Body of pancreas (tissue), 4 donors: ENCODE measurements around the gene ADGRA1. TPM values are rescaled to one million over a fixed set of nuclear protein-coding genes. Genes with fewer than 3 reads are reported as not detected.

Experiments
- ATAC-seq: fragments of 150-250 bp; one replicate; pipeline ENCODE4 v1.9.1; 2016
- DNase-seq, 4 donors: peaks; one replicate each; pipeline ENCODE4 v3.0.0-alpha.2; 2019
- H3K27ac ChIP-seq, 4 donors: fragments of 200-600 bp; sonication (generic); 1 replicate in 3 of 4; 2 replicates in 1 of 4; pipeline versions ENCODE4 v1.5.1 to v1.6.1; 2016 to 2019; ENCODE audit warnings: mild to moderate bottlenecking in 1 of 4, mixed read lengths in 1 of 4, moderate library complexity in 1 of 4
- H3K27me3 ChIP-seq, 2 donors: fragments of 200-600 bp; sonication (generic); one replicate each; pipeline ENCODE4 v1.6.0; 2016; ENCODE audit warnings: mild to moderate bottlenecking in 1 of 2
- H3K36me3 ChIP-seq, 2 donors: fragments of 200-600 bp; sonication (generic); replicated peaks in 1 of 2; 2 replicates each; pipeline ENCODE4 v1.5.1; 2016; ENCODE audit warnings: low read depth in 2 of 2; ENCODE audit not compliant: insufficient read depth in 1 of 2
- H3K4me1 ChIP-seq: fragments of 200-600 bp; sonication (generic); one replicate; pipeline ENCODE4 v1.6.0; 2016
- H3K4me3 ChIP-seq, 2 donors: fragments of 200-600 bp; sonication (generic); 1 replicate in 1 of 2; 2 replicates in 1 of 2; pipeline ENCODE4 v1.5.1; 2016 to 2019
- H3K9me3 ChIP-seq, 3 donors: fragments of 200-600 bp; sonication (generic); 1 replicate in 2 of 3; 2 replicates in 1 of 3; pipeline ENCODE4 v1.5.1; 2016
- CTCF ChIP-seq, 7 experiments: fragments of 450-650 bp in 4 of 7; fragments of 200-600 bp in 3 of 7; sonication (generic) in 3 of 7; IDR thresholded peaks; one replicate each; pipeline ENCODE4 v1.5.1; 2016 to 2019; ENCODE audit warnings: antibody characterized with exemption in 7 of 7
- POLR2A ChIP-seq, 3 donors: fragments of 450-650 bp; IDR thresholded peaks; one replicate each; pipeline ENCODE4 v1.6.1; 2016; ENCODE audit warnings: antibody characterized with exemption in 3 of 3, mild to moderate bottlenecking in 2 of 3
- WGBS, 2 donors: methylation state at CpG; one replicate each; pipeline ENCODE4 v1.1.5; 2017; 5-methylcytosine and 5-hydroxymethylcytosine counted together
- intact Hi-C: fragments of 100-400 bp; cut with DNase I; formaldehyde crosslinking; loops from one replicate; pipeline ENCODE4 v1.15.1; 2023
- total RNA-seq, 2 donors: library from RNA; depleted of rRNA; stranded (reverse); fragments of >200 nt; gene quantifications; one replicate each; pipeline ENCODE4 v1.1.0, GENCODE V29; 2016

Gene ADGRA1
- total RNA-seq, 2 donors from 2014 or later = under 0.01 TPM; not detected in 1

DNA sequence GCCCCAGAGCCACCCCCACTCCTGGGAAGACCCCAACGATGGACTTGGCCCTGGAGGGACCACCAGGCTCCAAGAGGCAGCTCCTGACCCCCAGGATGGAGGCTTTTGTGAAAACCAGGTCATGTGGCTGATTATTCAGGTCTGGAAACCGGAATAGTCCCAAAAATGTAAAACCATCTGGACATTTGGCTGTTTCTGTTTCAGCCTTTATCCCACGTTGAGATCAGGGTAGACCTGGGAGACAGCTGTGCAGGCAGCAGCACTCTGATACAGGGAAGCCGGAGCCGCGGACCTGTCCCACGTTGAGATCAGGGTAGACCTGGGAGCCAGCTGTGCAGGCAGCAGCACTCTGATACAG lies 7.1 kb upstream of the ADGRA1 start:
- DNase-seq (no peak), ATAC-seq (no peak)
- Histone ChIP-seq H3K4me1 (no peaks in the 10 kb centered on the region), H3K27me3 (no peaks in the 10 kb centered on the region), H3K36me3 (no peaks in the 10 kb centered on the region), H3K27ac (no peak overlapping the region), H3K4me3 (no peak overlapping the region), H3K9me3 (no peaks in the 10 kb centered on the region)
- intact Hi-C loops = no loop called here
- WGBS, 2 donors = 41 to 71% methylated on average over 3 to 7 of the region's 7 CpGs
- no peak for TF ChIP-seq POLR2A (IDR thresholded peaks at IDR 0.05)

DNA sequence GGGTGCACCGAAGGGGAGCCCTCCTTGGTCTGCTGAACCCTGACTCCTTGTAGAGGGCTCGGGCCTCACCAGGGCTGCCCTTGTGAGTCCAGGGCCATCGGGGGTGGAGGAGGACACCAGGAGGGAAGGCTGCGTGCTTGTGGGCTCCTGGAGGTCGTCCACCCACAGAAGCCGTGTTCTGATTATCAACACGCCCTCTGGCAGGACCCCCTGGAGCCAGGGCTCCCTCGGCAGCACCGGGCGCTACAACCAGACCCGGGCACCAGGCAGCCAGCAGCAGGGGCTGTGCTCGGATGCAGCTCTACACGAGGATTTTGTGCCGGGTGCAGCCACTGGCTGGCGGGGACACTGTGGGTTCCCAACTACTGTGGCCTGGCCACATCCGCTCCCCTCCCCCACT lies 6.1 kb upstream of the ADGRA1 start:
- TF ChIP-seq POLR2A (IDR thresholded peaks at IDR 0.05) (no peak), CTCF (IDR thresholded peaks at IDR 0.05) (no peak)
- ATAC-seq (no peak), DNase-seq (no peak)
- 83 to 100% methylated on average over 1 to 16 of the region's 16 CpGs for WGBS, 2 donors
- no peaks in the 10 kb centered on the region for H3K36me3 ChIP-seq
- no peaks in the 10 kb centered on the region for H3K4me1 ChIP-seq
- intact Hi-C loops = no loop called here
- no peak overlapping the region for H3K27ac ChIP-seq
- peaks cover 0 to 3% of the 10 kb centered on the region in 2 donors for H3K27me3 ChIP-seq
- no peak overlapping the region for H3K4me3 ChIP-seq
- no peaks in the 10 kb centered on the region for H3K9me3 ChIP-seq

- Histone ChIP-seq H3K4me3 (no peak overlapping the region), H3K9me3 (no peaks in the 10 kb centered on the region), H3K27me3 (peaks cover 0 to 6% of the 10 kb centered on the region in 2 donors), H3K27ac (no peak overlapping the region), H3K4me1 (peaks cover under 1% of the 10 kb centered on the region), H3K36me3 (no peaks in the 10 kb centered on the region)
- WGBS, 2 donors = 41 to 62% methylated on average over 9 to 42 of the region's 43 CpGs
- DNase-seq (no peak), ATAC-seq (no peak)
- TF ChIP-seq CTCF (IDR thresholded peaks at IDR 0.05) (no peak), POLR2A (IDR thresholded peaks at IDR 0.05) (no peak)
- intact Hi-C loops = no loop called here
Measured at GRCh38 chr10:133082685-133083421, 4.9 kb upstream of the ADGRA1 start.

DNA sequence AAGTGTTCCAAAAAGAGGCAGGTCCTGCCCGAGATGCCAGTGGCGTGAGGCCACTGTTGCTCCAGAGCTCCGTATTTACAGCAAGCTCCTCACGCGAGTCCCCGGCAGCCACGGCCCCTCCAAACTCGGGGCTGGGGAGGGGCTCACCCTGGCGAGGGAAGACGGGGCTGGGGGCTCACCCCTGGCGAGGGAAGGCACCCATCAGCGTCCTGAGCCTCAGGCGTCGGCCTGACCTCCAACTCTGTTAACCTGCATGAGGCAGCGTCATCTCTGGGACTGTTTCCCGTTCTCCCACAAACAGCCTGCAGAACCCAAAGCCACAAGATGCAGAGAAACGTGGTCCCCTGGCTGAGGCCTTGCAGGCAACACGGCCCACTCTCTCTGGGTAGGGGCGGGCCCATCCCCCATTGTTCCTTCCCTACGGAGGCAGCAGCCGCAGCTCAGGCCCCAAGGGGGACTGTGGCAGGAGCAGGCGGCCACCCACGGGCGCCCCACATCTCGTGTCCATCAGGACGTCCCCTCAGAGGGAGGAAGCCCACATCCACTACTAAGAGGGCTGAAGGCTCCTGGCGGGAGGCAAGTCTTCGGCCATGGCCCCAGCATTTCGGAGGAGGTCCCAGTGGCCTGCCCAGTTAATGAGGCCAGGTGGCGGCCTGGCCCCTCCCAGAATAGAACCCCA lies 4.2 kb upstream of the ADGRA1 start:
- TF ChIP-seq CTCF (IDR thresholded peaks at IDR 0.05) = no peak
- TF ChIP-seq POLR2A (IDR thresholded peaks at IDR 0.05) = no peak
- Histone ChIP-seq H3K4me1 (peaks cover 8% of the 10 kb centered on the region), H3K36me3 (no peaks in the 10 kb centered on the region), H3K9me3 (no peaks in the 10 kb centered on the region), H3K4me3 (no peak overlapping the region), H3K27me3 (peaks cover 0 to 6% of the 10 kb centered on the region in 2 donors), H3K27ac (no peak overlapping the region)
- DNase-seq (no peak), ATAC-seq (no peak)
- intact Hi-C loops = no loop called here
- 56 to 69% methylated on average over 10 to 30 of the region's 30 CpGs for WGBS, 2 donors

DNA sequence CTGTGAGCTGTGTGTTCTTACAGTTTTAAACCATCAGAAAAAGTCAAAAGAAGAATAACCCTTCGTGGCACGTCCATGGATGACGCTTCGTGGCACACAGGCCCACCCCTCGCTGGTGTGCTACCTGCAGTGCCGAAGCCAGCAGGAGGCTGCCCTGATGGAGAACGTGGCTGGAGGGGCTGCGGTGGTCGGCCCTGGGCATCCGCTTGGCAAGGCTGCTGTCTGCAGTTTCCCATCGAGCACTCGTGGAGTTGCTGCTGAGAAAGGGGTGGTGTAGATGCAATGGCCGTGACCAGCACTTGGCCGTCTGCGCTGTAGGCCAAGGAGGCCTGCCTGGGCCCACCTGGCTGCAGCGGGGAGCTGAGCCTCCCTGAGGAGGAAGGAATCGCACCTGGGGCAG lies 3.2 kb upstream of the ADGRA1 start:
- TF ChIP-seq POLR2A (IDR thresholded peaks at IDR 0.05) (no peak), CTCF (IDR thresholded peaks at IDR 0.05) (no peak)
- Histone ChIP-seq H3K4me1 (peaks cover 11% of the 10 kb centered on the region), H3K27me3 (peaks cover 0 to 9% of the 10 kb centered on the region in 2 donors), H3K36me3 (no peaks in the 10 kb centered on the region), H3K4me3 (no peak overlapping the region), H3K9me3 (no peaks in the 10 kb centered on the region), H3K27ac (no peak overlapping the region)
- ATAC-seq (no peak), DNase-seq (no peak)
- intact Hi-C loops = no loop called here
- 34 to 61% methylated on average over 5 to 17 of the region's 17 CpGs for WGBS, 2 donors
